ENCODE measurements around the gene MBD3L3. TPM values are rescaled to one million over a fixed set of nuclear protein-coding genes. Genes with fewer than 3 reads are reported as not detected.
"Not testable (repeated sequence)": the region's sequence is repeated elsewhere in the genome, so short reads cannot be mapped to it uniquely, and the experiment has no call there.

Gene MBD3L3
- total RNA-seq, 2 donors from 2014 or later = not detected

GRCh38 chr19:7054635-7055368 lies 3.7 kb downstream of the MBD3L3 start:
- H3K4me1 ChIP-seq (ENCODE audit: control insufficient read depth, insufficient read depth, low read length) = not testable (repeated sequence)

DNA sequence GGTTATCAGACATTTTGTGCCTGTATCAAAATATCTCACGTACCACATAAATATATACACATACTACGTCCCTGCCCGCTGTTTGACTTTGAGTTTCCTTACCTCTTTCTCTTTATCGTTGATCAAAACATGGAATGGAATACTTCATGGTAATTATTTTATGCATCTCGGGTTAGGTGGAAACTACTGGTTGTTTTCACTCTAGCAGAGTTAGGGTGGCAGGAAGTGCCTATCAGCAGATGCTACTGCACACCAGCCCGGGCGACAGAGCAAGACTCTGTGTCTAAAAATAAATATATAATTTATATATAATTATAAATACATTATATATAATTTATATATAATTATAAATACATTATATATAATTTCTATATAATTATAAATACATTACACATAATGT lies 5.6 kb downstream of the MBD3L3 start:
- H3K27ac Mint-ChIP-seq; H3K27me3 Mint-ChIP-seq (ENCODE audit: insufficient read depth): not testable (repeated sequence)

More at GRCh38 chr19:7054635-7055368, 3.7 kb downstream of the MBD3L3 start:
- not testable (repeated sequence) for H3K4me3 Mint-ChIP-seq; H3K27ac Mint-ChIP-seq; H3K36me3 ChIP-seq (ENCODE audit: control insufficient read depth, insufficient read depth, low read length); H3K9me3 Mint-ChIP-seq; H3K9me3 ChIP-seq (ENCODE audit: control insufficient read depth, low read length); DNase-seq; H3K9ac ChIP-seq (ENCODE audit: extremely low read depth, low read length, poor library complexity, severe bottlenecking); H3K27ac ChIP-seq (ENCODE audit: low read depth, low read length); H3K4me3 ChIP-seq (ENCODE audit: low read length); H3K27me3 ChIP-seq (ENCODE audit: control insufficient read depth, insufficient read depth, low read length, poor library complexity, severe bottlenecking); H3K4me1 Mint-ChIP-seq; H3K36me3 Mint-ChIP-seq (ENCODE audit: low read depth); H3K27me3 Mint-ChIP-seq (ENCODE audit: insufficient read depth)
- WGBS, 2 experiments (ENCODE audit: insufficient coverage in 1 of 2, insufficient read length in 1 of 2) = 89 to 90% methylated on average over 4 to 5 of the region's 14 CpGs

DNA sequence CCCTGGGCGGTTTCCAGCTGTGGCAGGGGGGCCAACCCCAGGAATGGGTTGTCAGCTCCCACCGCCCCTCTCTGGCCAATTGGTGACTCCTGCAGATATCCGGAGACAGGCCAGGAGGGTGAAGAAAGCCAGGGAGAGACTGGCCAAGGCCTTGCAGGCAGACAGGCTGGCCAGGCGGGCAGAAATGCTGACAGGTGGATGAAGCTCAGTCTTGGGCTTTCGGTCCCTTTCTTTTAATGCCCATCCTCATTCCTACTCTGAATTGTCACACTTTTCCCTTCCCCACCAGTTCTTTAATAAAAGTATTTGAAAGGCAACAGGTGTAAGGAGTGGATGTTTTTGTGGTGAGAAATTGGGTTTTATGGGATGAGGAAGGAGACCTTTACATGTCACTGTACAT lies 7.1 kb downstream of the MBD3L3 start:
- H3K4me3 ChIP-seq (ENCODE audit: low read length); H3K4me1 Mint-ChIP-seq; H3K4me1 ChIP-seq (ENCODE audit: control insufficient read depth, insufficient read depth, low read length); H3K27ac ChIP-seq (ENCODE audit: low read depth, low read length); H3K27me3 Mint-ChIP-seq (ENCODE audit: insufficient read depth); H3K36me3 Mint-ChIP-seq (ENCODE audit: low read depth); H3K9me3 Mint-ChIP-seq; H3K36me3 ChIP-seq (ENCODE audit: control insufficient read depth, insufficient read depth, low read length); H3K27ac Mint-ChIP-seq; H3K4me3 Mint-ChIP-seq; H3K9me3 ChIP-seq (ENCODE audit: control insufficient read depth, low read length); H3K27me3 ChIP-seq (ENCODE audit: control insufficient read depth, insufficient read depth, low read length, poor library complexity, severe bottlenecking); DNase-seq; H3K9ac ChIP-seq (ENCODE audit: extremely low read depth, low read length, poor library complexity, severe bottlenecking): not testable (repeated sequence)
- WGBS, 2 experiments (ENCODE audit: insufficient coverage in 1 of 2, insufficient read length in 1 of 2) = no CpG with 5 or more reads among the region's 5 CpGs

More for the DNA sequence above, 5.6 kb downstream of the MBD3L3 start:
- H3K36me3 Mint-ChIP-seq (ENCODE audit: low read depth); H3K9ac ChIP-seq (ENCODE audit: extremely low read depth, low read length, poor library complexity, severe bottlenecking); H3K36me3 ChIP-seq (ENCODE audit: control insufficient read depth, insufficient read depth, low read length); H3K4me3 Mint-ChIP-seq; H3K4me1 Mint-ChIP-seq; H3K4me1 ChIP-seq (ENCODE audit: control insufficient read depth, insufficient read depth, low read length); H3K9me3 ChIP-seq (ENCODE audit: control insufficient read depth, low read length); H3K27me3 ChIP-seq (ENCODE audit: control insufficient read depth, insufficient read depth, low read length, poor library complexity, severe bottlenecking); H3K4me3 ChIP-seq (ENCODE audit: low read length); DNase-seq; H3K27ac ChIP-seq (ENCODE audit: low read depth, low read length); H3K9me3 Mint-ChIP-seq: not testable (repeated sequence)
- WGBS, 2 experiments (ENCODE audit: insufficient coverage in 1 of 2, insufficient read length in 1 of 2) = 90% methylated on average over 2 of the region's 7 CpGs; no CpG with 5 or more reads in 1 of the 2 experiments

DNA sequence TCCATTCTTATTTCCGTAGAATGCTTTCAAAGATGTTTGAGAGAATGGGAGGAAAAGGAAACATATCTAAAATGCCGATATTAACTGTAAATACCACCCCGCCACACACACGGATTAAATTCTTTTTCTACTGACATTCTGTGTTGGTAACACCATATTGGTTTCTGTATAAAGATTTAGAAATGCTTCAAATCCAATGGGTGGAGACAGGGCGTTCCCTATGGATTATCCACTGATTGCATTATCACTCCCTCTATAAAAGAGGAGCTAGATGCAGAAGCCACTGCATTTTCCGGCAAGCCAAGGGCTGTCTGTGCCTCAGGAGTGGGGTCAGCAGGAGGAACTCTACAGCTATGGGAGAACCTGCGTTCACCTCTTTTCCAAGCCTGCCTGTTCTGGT lies 9.5 kb downstream of the MBD3L3 start, which contains the start of gene MBD3L2:
MBD3L2 (plus strand) TSS at position 301 of the 400 bp plus-strand sequence; CDS start at position 354, 53 bp downstream.
- H3K9ac ChIP-seq (ENCODE audit: extremely low read depth, low read length, poor library complexity, severe bottlenecking); H3K27me3 ChIP-seq (ENCODE audit: control insufficient read depth, insufficient read depth, low read length, poor library complexity, severe bottlenecking); H3K9me3 Mint-ChIP-seq; H3K36me3 ChIP-seq (ENCODE audit: control insufficient read depth, insufficient read depth, low read length); H3K4me1 ChIP-seq (ENCODE audit: control insufficient read depth, insufficient read depth, low read length); H3K4me1 Mint-ChIP-seq; H3K27me3 Mint-ChIP-seq (ENCODE audit: insufficient read depth); H3K36me3 Mint-ChIP-seq (ENCODE audit: low read depth); H3K27ac ChIP-seq (ENCODE audit: low read depth, low read length); DNase-seq; H3K9me3 ChIP-seq (ENCODE audit: control insufficient read depth, low read length); H3K4me3 ChIP-seq (ENCODE audit: low read length); H3K4me3 Mint-ChIP-seq; H3K27ac Mint-ChIP-seq: not testable (repeated sequence)
- no CpG with 5 or more reads among the region's 7 CpGs for WGBS, 2 experiments (ENCODE audit: insufficient coverage in 1 of 2, insufficient read length in 1 of 2)

DNA sequence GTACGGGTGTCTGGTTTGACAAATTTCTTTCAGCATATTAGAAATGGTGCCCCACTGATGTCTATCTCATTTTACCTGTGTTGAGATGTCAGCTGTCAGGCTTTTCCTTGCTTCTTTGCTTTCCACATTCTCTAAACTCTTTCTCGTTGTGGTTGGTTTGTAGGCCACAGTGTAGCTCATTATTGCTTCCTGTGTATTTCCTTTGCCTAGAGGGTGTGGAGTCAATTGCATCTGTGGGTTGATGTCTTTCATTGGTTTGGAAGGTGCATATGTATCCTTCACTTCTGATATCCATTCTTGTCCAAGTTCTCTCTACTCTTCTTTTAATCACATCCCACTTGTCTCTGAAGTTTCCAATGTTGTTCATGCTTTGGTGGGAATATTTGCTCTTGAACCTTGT lies 16.9 kb downstream of the MBD3L3 start:
- not testable (repeated sequence) for H3K9me3 Mint-ChIP-seq; H3K4me3 Mint-ChIP-seq; H3K4me3 ChIP-seq (ENCODE audit: low read length); H3K36me3 Mint-ChIP-seq (ENCODE audit: low read depth); H3K27ac Mint-ChIP-seq; H3K9me3 ChIP-seq (ENCODE audit: control insufficient read depth, low read length); H3K4me1 ChIP-seq (ENCODE audit: control insufficient read depth, insufficient read depth, low read length); H3K27me3 ChIP-seq (ENCODE audit: control insufficient read depth, insufficient read depth, low read length, poor library complexity, severe bottlenecking); H3K9ac ChIP-seq (ENCODE audit: extremely low read depth, low read length, poor library complexity, severe bottlenecking); H3K27ac ChIP-seq (ENCODE audit: low read depth, low read length); H3K27me3 Mint-ChIP-seq (ENCODE audit: insufficient read depth); H3K36me3 ChIP-seq (ENCODE audit: control insufficient read depth, insufficient read depth, low read length); DNase-seq; H3K4me1 Mint-ChIP-seq
- no CpG with 5 or more reads among the region's 2 CpGs for WGBS, 2 experiments (ENCODE audit: insufficient coverage in 1 of 2, insufficient read length in 1 of 2)

GRCh38 chr19:7040079-7040478 lies 18.4 kb downstream of the MBD3L3 start, which contains the start of gene MBD3L4:
Gene MBD3L4 (minus strand): TSS chr19:7040179. CDS start chr19:7040144, 35 bp downstream.
- not testable (repeated sequence) for H3K27me3 Mint-ChIP-seq (ENCODE audit: insufficient read depth); H3K9me3 ChIP-seq (ENCODE audit: control insufficient read depth, low read length); H3K9ac ChIP-seq (ENCODE audit: extremely low read depth, low read length, poor library complexity, severe bottlenecking); H3K9me3 Mint-ChIP-seq; H3K4me3 ChIP-seq (ENCODE audit: low read length); H3K27ac ChIP-seq (ENCODE audit: low read depth, low read length); H3K4me1 ChIP-seq (ENCODE audit: control insufficient read depth, insufficient read depth, low read length); H3K27me3 ChIP-seq (ENCODE audit: control insufficient read depth, insufficient read depth, low read length, poor library complexity, severe bottlenecking); H3K4me3 Mint-ChIP-seq; H3K4me1 Mint-ChIP-seq; H3K36me3 ChIP-seq (ENCODE audit: control insufficient read depth, insufficient read depth, low read length); DNase-seq; H3K36me3 Mint-ChIP-seq (ENCODE audit: low read depth); H3K27ac Mint-ChIP-seq
- no CpG with 5 or more reads among the region's 9 CpGs for WGBS, 2 experiments (ENCODE audit: insufficient coverage in 1 of 2, insufficient read length in 1 of 2)

GRCh38 chr19:7030278-7030677 lies 28.2 kb downstream of the MBD3L3 start, which contains the start of gene MBD3L5:
Gene MBD3L5 (plus strand): TSS chr19:7030578. CDS start chr19:7030612, 34 bp downstream.
- H3K4me3 ChIP-seq (ENCODE audit: low read length); H3K4me1 Mint-ChIP-seq; H3K27ac Mint-ChIP-seq; H3K27me3 ChIP-seq (ENCODE audit: control insufficient read depth, insufficient read depth, low read length, poor library complexity, severe bottlenecking); H3K4me1 ChIP-seq (ENCODE audit: control insufficient read depth, insufficient read depth, low read length); DNase-seq; H3K9me3 ChIP-seq (ENCODE audit: control insufficient read depth, low read length); H3K27me3 Mint-ChIP-seq (ENCODE audit: insufficient read depth); H3K9me3 Mint-ChIP-seq; H3K4me3 Mint-ChIP-seq; H3K9ac ChIP-seq (ENCODE audit: extremely low read depth, low read length, poor library complexity, severe bottlenecking); H3K36me3 Mint-ChIP-seq (ENCODE audit: low read depth); H3K27ac ChIP-seq (ENCODE audit: low read depth, low read length); H3K36me3 ChIP-seq (ENCODE audit: control insufficient read depth, insufficient read depth, low read length): not testable (repeated sequence)
- no CpG with 5 or more reads among the region's 9 CpGs for WGBS, 2 experiments (ENCODE audit: insufficient coverage in 1 of 2, insufficient read length in 1 of 2)
